Neuronal stem cell (in vitro differentiated cells): ENCODE measurements around the gene EFNA3.

Source experiments
- DNase-seq: peaks from one replicate; pipeline ENCODE4 v3.0.0-alpha.2; 2013; ENCODE audit warnings: low spot score
- H2AFZ ChIP-seq: one replicate; pipeline ENCODE4 v1.6.1; 2013; ENCODE audit warnings: mild to moderate bottlenecking, low read length, inconsistent platforms
- H2AK5ac ChIP-seq: 2 replicates; pipeline ENCODE4 v1.6.1; 2013; ENCODE audit warnings: low read depth, mild to moderate bottlenecking, inconsistent platforms, low read length, moderate library complexity, mixed read lengths
- H2BK120ac ChIP-seq: 2 replicates; pipeline ENCODE4 v1.6.1; 2013; ENCODE audit warnings: low read depth, mild to moderate bottlenecking, inconsistent platforms, low read length, moderate library complexity, mixed read lengths
- H2BK12ac ChIP-seq: one replicate; pipeline ENCODE4 v1.6.1; 2013; ENCODE audit warnings: low read length, inconsistent platforms
- H2BK15ac ChIP-seq: 2 replicates; pipeline ENCODE4 v1.6.1; 2013; ENCODE audit warnings: mild to moderate bottlenecking, low read length, inconsistent platforms, mixed read lengths
- H2BK5ac ChIP-seq: one replicate; pipeline ENCODE4 v1.6.1; 2013; ENCODE audit warnings: inconsistent platforms, mild to moderate bottlenecking, low read length, moderate library complexity
- H3K14ac ChIP-seq: one replicate; pipeline ENCODE4 v1.6.1; 2013; ENCODE audit warnings: low read length, inconsistent platforms
- H3K18ac ChIP-seq: 2 replicates; pipeline ENCODE4 v1.6.1; 2013; ENCODE audit warnings: low read length, inconsistent platforms
- H3K23ac ChIP-seq: 2 replicates; pipeline ENCODE4 v1.6.1; 2013; ENCODE audit warnings: low read depth, mild to moderate bottlenecking, mixed read lengths, low read length, inconsistent platforms; ENCODE audit not compliant: poor library complexity
- H3K27ac ChIP-seq: replicated peaks from 3 replicates; pipeline ENCODE4 v1.5.1; 2013; ENCODE audit warnings: low read length, inconsistent platforms
- H3K27me3 ChIP-seq, 3 experiments: 2 replicates each; pipeline ENCODE4 v1.6.1; 2013; ENCODE audit warnings: low read length in 3 of 3, mild to moderate bottlenecking in 2 of 3, inconsistent platforms in 1 of 3, low read depth in 1 of 3, mixed read lengths in 1 of 3, moderate library complexity in 1 of 3; ENCODE audit not compliant: control insufficient read depth in 3 of 3, insufficient read depth in 3 of 3
- H3K36me3 ChIP-seq, 2 donors: replicated peaks in 1 of 2; 2 replicates each; pipeline ENCODE4 v1.6.1; 2013; ENCODE audit warnings: low read length in 2 of 2; ENCODE audit not compliant: control insufficient read depth in 2 of 2, insufficient read depth in 2 of 2
- H3K4ac ChIP-seq: 2 replicates; pipeline ENCODE4 v1.6.1; 2013; ENCODE audit warnings: inconsistent platforms, mild to moderate bottlenecking, low read length, moderate library complexity
- H3K4me1 ChIP-seq, 2 donors: 1 replicate in 1 of 2; 2 replicates in 1 of 2; pipeline ENCODE4 v1.6.1; 2013; ENCODE audit warnings: low read length in 2 of 2, low read depth in 1 of 2; ENCODE audit not compliant: control insufficient read depth in 2 of 2, insufficient read depth in 1 of 2
- H3K4me2 ChIP-seq: one replicate; pipeline ENCODE4 v1.6.1; 2013; ENCODE audit warnings: mild to moderate bottlenecking, low read length, inconsistent platforms; ENCODE audit not compliant: insufficient read depth, poor library complexity, severe bottlenecking
- H3K4me3 ChIP-seq, 2 donors: 2 replicates each; pipeline ENCODE4 v1.5.1; 2013; ENCODE audit warnings: low read length in 2 of 2, mild to moderate bottlenecking in 2 of 2, inconsistent platforms in 1 of 2, moderate library complexity in 1 of 2
- H3K79me1 ChIP-seq: one replicate; pipeline ENCODE4 v1.6.1; 2013; ENCODE audit warnings: low read depth, mild to moderate bottlenecking, inconsistent platforms, low read length, moderate library complexity
- H3K9ac ChIP-seq: one replicate; pipeline ENCODE4 v1.6.1; 2013; ENCODE audit warnings: mild to moderate bottlenecking, low read depth, low read length, inconsistent platforms; ENCODE audit not compliant: poor library complexity
- H3K9me3 ChIP-seq, 2 donors: replicated peaks in 1 of 2; 2 replicates each; pipeline versions ENCODE3 to v1.6.1; 2013; ENCODE audit warnings: low read length in 2 of 2, mild to moderate bottlenecking in 2 of 2, inconsistent platforms in 1 of 2, low read depth in 1 of 2, mixed read lengths in 1 of 2, moderate library complexity in 1 of 2; ENCODE audit not compliant: control insufficient read depth in 2 of 2, insufficient read depth in 1 of 2
- H4K8ac ChIP-seq: one replicate; pipeline ENCODE4 v1.6.1; 2013; ENCODE audit warnings: low read depth, mild to moderate bottlenecking, inconsistent platforms, low read length, moderate library complexity
- H4K91ac ChIP-seq: one replicate; pipeline ENCODE4 v1.6.1; 2013; ENCODE audit warnings: low read length, low read depth, mild to moderate bottlenecking, inconsistent platforms; ENCODE audit not compliant: poor library complexity
- WGBS, 2 donors: extraction: QIAGEN DNeasy Blood & Tissue Kit; methylation state at CpG; one replicate each; pipeline ENCODE4 v1.1.7; 2013; ENCODE audit warnings: missing lambda C conversion rate in 2 of 2, mixed read lengths in 1 of 2; ENCODE audit not compliant: insufficient read length in 2 of 2, insufficient replicate concordance in 1 of 2; ENCODE audit errors: extremely low coverage in 2 of 2; 5-methylcytosine and 5-hydroxymethylcytosine counted together

The EFNA3 gene

DNA sequence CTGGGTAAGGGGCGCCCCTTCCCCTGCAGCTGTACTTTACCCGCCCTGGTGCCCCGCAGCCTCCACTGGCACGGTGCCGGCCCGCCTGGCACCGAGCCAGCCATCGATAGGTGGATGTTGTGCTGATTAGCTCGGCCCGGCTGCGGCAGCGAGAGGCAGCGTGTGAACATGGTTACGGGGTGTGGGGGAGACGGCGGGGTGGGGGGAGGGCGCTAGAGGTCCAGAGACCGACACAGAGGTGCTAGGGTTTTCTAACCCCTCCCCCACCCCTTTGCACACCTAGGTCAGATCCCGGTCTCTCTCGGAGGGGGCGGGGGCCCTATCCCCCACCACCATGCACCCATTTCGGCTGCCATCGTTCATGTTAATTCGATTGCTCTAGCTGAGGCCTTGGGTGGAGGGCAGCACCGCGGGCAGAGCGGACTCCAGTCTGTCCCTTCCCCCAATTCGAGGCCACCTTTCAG is 8.4 kb upstream of the EFNA3 start:
- Histone ChIP-seq H3K36me3 (peaks cover 17 to 40% of the 10 kb centered on the region in 2 donors), H3K4me3 (peak overlapping the region in 1 of 2 donors; percentile 65), H2AFZ (no peak overlapping the region), H3K4me2 (peak overlapping the region; percentile 63), H3K27me3 (peaks cover 0 to 2% (median 0%) of the 10 kb centered on the region in 3 experiments), H3K9me3 (no peaks in the 10 kb centered on the region), H3K18ac (peak overlapping the region; percentile 81), H3K23ac (no peak overlapping the region), H3K9ac (no peak overlapping the region), H4K91ac (no peak overlapping the region), H3K27ac (no peak overlapping the region), H2BK120ac (no peak overlapping the region), H2BK15ac (no peak overlapping the region), H2BK12ac (peak overlapping the region; percentile 80), H3K14ac (no peak overlapping the region), H2AK5ac (peak overlapping the region; percentile 0), H2BK5ac (no peak overlapping the region), H3K4ac (no peak overlapping the region), H3K79me1 (peaks cover 2% of the 10 kb centered on the region), H4K8ac (no peak overlapping the region), H3K4me1 (peaks cover 18 to 21% of the 10 kb centered on the region in 2 donors)
- DNase-seq = no peak
- no CpG with 5 or more reads among the region's 28 CpGs for WGBS, 2 donors

DNA sequence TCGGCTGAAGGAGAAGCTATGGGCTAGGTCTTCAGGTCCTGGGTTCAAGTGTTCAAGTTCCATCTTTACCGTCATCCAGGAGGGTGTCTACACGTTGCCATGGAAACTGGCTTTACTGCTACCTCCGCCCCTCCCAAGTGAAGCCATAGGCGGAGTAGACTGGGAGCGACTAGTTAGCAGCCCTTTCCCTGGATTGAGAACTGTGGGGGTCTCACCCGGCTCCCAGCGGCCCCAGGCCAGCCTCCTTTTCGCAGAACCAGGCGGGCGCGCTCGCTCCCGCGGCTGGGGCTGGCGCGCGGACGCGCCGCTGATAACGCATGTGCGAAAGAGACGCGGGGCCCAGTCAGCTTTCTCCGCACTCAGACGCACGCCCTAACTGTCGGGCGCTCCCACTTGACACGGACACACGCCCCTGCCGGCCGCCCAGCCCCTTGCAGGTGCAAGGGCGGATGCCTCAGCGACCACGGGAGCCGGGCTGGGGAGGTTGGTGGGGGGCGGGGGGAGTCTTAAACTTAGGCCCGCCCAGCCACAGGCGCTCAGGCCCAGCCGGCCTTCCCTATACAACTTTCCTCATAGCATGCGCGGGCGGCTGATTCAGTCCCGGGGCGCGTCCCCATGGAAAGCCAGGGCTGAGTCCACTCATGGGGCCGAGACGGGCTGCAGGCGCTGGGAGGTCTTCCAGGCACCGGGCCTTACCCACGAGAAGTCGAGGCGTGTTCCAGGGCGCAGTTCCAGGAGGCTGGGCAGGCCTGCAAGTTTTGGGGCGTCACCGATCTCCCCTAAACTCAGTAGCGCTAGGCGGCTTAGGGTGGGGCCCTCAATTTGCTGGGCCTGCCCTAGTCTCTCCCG is 7.7 kb upstream of the EFNA3 start:
- peak overlapping the region; percentile 70 for H3K23ac ChIP-seq
- H3K27me3 ChIP-seq = peaks cover 0 to 2% (median 0%) of the 10 kb centered on the region in 3 experiments
- DNase-seq = peak; percentile 79
- H3K4me3 ChIP-seq = peak overlapping the region in 1 of 2 donors; percentile 65
- H3K27ac ChIP-seq = peak overlapping the region; percentile 41
- H3K9ac ChIP-seq = peak overlapping the region; percentile 88
- peak overlapping the region; percentile 29 for H4K8ac ChIP-seq
- H3K9me3 ChIP-seq = no peaks in the 10 kb centered on the region
- H2AK5ac ChIP-seq = peak overlapping the region; percentile 99
- H3K36me3 ChIP-seq = peaks cover 17 to 39% of the 10 kb centered on the region in 2 donors
- no peak overlapping the region for H3K14ac ChIP-seq
- no CpG with 5 or more reads among the region's 61 CpGs for WGBS, 2 donors
- H2BK5ac ChIP-seq = no peak overlapping the region
- H3K79me1 ChIP-seq = peaks cover 2% of the 10 kb centered on the region
- no peak overlapping the region for H3K4ac ChIP-seq
- H4K91ac ChIP-seq = no peak overlapping the region
- peaks cover 21 to 23% of the 10 kb centered on the region in 2 donors for H3K4me1 ChIP-seq
- no peak overlapping the region for H2AFZ ChIP-seq
- no peak overlapping the region for H2BK12ac ChIP-seq
- H3K18ac ChIP-seq = peak overlapping the region; percentile 94
- H2BK15ac ChIP-seq = peak overlapping the region; percentile 50
- H3K4me2 ChIP-seq = peak overlapping the region; percentile 63
- H2BK120ac ChIP-seq = no peak overlapping the region

DNA sequence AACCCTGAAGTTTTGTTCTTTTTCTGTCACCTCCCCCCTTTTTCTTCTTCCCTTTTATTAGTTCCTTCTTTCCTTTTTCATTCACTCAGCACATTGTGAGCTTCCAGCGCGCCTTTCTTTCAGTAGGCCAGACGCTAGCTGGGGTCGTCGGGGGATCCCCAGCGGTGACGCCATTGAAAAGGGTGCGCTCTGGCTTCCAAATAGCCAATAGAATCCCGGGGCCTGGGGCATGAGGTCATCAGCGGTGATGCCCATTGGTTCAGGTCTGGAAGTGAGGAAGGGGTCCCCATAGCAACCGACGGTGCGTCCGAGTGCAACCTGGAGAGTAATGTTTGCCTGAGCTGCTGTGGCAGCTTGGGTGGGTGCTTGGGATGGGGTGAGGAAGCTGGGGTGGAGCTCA is 6.9 kb upstream of the EFNA3 start:
- Histone ChIP-seq H2AK5ac (peak overlapping the region; percentile 99), H3K36me3 (peaks cover 13 to 31% of the 10 kb centered on the region in 2 donors), H3K4me1 (peaks cover 21 to 31% of the 10 kb centered on the region in 2 donors), H3K9me3 (no peaks in the 10 kb centered on the region), H4K91ac (no peak overlapping the region), H2BK12ac (no peak overlapping the region), H2AFZ (no peak overlapping the region), H3K18ac (no peak overlapping the region), H3K4ac (no peak overlapping the region), H2BK15ac (peak overlapping the region; percentile 50), H3K27me3 (peaks cover 0 to 2% (median 0%) of the 10 kb centered on the region in 3 experiments), H3K4me3 (no peak overlapping the region), H2BK120ac (no peak overlapping the region), H4K8ac (no peak overlapping the region), H3K23ac (no peak overlapping the region), H3K14ac (no peak overlapping the region), H3K27ac (no peak overlapping the region), H2BK5ac (no peak overlapping the region), H3K9ac (no peak overlapping the region), H3K79me1 (no peaks in the 10 kb centered on the region), H3K4me2 (peak overlapping the region; percentile 63)
- peak; percentile 76 for DNase-seq
- WGBS, 2 donors = no CpG with 5 or more reads among the region's 14 CpGs

DNA sequence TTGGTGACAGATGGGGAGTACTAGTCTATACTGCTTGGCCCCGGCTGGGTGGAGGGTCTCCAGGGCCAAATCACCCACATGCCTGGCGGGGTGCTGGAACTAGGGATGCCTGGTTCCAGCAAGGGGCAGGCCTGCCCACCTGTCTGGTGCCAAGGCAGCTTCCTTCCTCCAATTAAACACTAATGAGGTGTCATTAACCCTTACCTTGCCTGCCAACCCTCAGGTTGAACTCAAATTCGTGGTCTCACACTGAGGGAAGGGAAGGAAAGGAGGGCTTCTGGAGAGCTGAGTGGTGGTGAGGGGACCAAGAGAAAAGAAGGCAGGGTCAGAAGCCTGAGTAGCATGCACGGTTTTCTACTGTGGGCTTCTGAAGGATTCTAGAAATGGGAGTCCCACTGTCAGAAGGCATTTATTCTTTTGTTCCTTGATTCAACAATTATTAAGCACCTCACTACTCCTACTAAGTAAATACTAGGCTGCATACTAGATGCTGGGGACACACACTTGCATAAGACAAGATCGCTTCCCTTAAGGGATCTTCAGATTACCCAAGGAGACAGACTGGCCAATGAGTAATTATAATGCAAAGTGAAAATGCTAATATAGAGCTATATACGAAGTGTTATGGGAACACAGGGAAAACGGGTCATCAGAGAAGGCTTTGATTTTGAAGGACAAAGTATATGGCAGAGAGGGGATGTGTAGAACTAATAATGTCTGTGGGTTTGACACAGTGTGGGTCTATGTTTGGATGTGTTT is 5.9 kb upstream of the EFNA3 start:
- WGBS, 2 donors = no CpG with 5 or more reads among the region's 7 CpGs

More for the DNA sequence above, 5.9 kb upstream of the EFNA3 start:
- DNase-seq = no peak
- H3K79me1 ChIP-seq = no peaks in the 10 kb centered on the region
- no peak overlapping the region for H2BK5ac ChIP-seq
- H2BK12ac ChIP-seq = no peak overlapping the region
- no peak overlapping the region for H3K18ac ChIP-seq
- H3K9me3 ChIP-seq = no peaks in the 10 kb centered on the region
- H3K4me2 ChIP-seq = no peak overlapping the region
- H4K91ac ChIP-seq = no peak overlapping the region
- no peak overlapping the region for H2AK5ac ChIP-seq
- no peak overlapping the region for H2BK120ac ChIP-seq
- peaks cover 10 to 23% of the 10 kb centered on the region in 2 donors for H3K36me3 ChIP-seq
- no peak overlapping the region for H3K4ac ChIP-seq
- H3K9ac ChIP-seq = no peak overlapping the region
- no peak overlapping the region for H3K14ac ChIP-seq
- H3K27me3 ChIP-seq = peaks cover 0 to 2% (median 0%) of the 10 kb centered on the region in 3 experiments
- H3K23ac ChIP-seq = no peak overlapping the region
- H2AFZ ChIP-seq = no peak overlapping the region
- no peak overlapping the region for H2BK15ac ChIP-seq
- H3K27ac ChIP-seq = no peak overlapping the region
- no peak overlapping the region for H4K8ac ChIP-seq
- H3K4me3 ChIP-seq = no peak overlapping the region
- H3K4me1 ChIP-seq = peaks cover 22 to 32% of the 10 kb centered on the region in 2 donors
